Measurements from ENCODE around the gene MGLL. TPM values are rescaled to one million over a fixed set of nuclear protein-coding genes. Genes with fewer than 3 reads are reported as not detected.

MGLL gene
- total and polyA plus RNA-seq, 9 of the 15 experiments (the other 6 are each of a cell fraction or from before 2014, with no cell fraction given): 0.12 to 0.32 (median 0.18) TPM; not detected in 6

DNA sequence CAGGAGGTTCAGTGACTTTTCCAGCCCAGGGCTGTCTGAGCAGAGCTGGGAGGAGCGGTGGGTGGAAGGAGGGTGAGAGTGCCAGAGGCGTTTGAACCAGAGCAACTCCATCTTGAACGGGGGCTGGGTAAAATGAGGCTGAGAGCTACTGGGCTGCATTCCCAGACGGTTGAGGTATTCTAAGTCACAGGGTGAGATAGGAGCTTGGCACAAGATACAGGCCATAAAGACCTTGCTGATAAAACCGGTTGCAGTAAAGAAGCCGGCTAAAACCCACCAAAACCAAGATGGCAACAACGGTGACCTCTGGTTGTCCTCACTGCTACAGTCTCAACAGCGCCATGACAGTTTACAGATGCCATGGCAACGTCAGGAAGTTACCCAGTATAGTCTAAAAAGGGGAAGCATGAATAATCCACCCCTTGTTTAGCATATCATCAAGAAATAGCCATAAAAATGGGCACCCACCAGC lies 89.4 kb downstream of the MGLL start (continued):
- TF ChIP-seq, protein P1, sequence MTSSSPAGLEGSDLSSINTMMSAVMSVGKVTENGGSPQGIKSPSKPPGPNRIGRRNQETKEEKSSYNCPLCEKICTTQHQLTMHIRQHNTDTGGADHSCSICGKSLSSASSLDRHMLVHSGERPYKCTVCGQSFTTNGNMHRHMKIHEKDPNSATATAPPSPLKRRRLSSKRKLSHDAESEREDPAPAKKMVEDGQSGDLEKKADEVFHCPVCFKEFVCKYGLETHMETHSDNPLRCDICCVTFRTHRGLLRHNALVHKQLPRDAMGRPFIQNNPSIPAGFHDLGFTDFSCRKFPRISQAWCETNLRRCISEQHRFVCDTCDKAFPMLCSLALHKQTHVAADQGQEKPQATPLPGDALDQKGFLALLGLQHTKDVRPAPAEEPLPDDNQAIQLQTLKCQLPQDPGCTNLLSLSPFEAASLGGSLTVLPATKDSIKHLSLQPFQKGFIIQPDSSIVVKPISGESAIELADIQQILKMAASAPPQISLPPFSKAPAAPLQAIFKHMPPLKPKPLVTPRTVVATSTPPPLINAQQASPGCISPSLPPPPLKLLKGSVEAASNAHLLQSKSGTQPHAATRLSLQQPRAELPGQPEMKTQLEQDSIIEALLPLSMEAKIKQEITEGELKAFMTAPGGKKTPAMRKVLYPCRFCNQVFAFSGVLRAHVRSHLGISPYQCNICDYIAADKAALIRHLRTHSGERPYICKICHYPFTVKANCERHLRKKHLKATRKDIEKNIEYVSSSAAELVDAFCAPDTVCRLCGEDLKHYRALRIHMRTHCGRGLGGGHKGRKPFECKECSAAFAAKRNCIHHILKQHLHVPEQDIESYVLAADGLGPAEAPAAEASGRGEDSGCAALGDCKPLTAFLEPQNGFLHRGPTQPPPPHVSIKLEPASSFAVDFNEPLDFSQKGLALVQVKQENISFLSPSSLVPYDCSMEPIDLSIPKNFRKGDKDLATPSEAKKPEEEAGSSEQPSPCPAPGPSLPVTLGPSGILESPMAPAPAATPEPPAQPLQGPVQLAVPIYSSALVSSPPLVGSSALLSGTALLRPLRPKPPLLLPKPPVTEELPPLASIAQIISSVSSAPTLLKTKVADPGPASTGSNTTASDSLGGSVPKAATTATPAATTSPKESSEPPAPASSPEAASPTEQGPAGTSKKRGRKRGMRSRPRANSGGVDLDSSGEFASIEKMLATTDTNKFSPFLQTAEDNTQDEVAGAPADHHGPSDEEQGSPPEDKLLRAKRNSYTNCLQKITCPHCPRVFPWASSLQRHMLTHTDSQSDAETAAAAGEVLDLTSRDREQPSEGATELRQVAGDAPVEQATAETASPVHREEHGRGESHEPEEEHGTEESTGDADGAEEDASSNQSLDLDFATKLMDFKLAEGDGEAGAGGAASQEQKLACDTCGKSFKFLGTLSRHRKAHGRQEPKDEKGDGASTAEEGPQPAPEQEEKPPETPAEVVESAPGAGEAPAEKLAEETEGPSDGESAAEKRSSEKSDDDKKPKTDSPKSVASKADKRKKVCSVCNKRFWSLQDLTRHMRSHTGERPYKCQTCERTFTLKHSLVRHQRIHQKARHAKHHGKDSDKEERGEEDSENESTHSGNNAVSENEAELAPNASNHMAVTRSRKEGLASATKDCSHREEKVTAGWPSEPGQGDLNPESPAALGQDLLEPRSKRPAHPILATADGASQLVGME (CRISPR knock-in tag; IDR thresholded peaks at IDR 0.05): peak; percentile 58; the same call in 1 of the 2 replicates
- peak; percentile 97 for TF ChIP-seq ZNF584 (CRISPR knock-in tag; IDR thresholded peaks at IDR 0.05; ENCODE audit: low read depth)
- TF ChIP-seq ZNF175 (CRISPR knock-in tag; IDR thresholded peaks at IDR 0.05; ENCODE audit: low read depth): peak; percentile 97
- TF ChIP-seq, protein P2, sequence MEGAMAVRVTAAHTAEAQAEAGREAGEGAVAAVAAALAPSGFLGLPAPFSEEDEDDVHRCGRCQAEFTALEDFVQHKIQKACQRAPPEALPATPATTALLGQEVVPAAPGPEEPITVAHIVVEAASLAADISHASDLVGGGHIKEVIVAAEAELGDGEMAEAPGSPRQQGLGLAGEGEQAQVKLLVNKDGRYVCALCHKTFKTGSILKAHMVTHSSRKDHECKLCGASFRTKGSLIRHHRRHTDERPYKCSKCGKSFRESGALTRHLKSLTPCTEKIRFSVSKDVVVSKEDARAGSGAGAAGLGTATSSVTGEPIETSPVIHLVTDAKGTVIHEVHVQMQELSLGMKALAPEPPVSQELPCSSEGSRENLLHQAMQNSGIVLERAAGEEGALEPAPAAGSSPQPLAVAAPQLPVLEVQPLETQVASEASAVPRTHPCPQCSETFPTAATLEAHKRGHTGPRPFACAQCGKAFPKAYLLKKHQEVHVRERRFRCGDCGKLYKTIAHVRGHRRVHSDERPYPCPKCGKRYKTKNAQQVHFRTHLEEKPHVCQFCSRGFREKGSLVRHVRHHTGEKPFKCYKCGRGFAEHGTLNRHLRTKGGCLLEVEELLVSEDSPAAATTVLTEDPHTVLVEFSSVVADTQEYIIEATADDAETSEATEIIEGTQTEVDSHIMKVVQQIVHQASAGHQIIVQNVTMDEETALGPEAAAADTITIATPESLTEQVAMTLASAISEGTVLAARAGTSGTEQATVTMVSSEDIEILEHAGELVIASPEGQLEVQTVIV (CRISPR knock-in tag; IDR thresholded peaks at IDR 0.05; ENCODE audit: borderline replicate concordance): peak; percentile 23; the same call in 1 of the 2 replicates
- TF ChIP-seq, protein P3, sequence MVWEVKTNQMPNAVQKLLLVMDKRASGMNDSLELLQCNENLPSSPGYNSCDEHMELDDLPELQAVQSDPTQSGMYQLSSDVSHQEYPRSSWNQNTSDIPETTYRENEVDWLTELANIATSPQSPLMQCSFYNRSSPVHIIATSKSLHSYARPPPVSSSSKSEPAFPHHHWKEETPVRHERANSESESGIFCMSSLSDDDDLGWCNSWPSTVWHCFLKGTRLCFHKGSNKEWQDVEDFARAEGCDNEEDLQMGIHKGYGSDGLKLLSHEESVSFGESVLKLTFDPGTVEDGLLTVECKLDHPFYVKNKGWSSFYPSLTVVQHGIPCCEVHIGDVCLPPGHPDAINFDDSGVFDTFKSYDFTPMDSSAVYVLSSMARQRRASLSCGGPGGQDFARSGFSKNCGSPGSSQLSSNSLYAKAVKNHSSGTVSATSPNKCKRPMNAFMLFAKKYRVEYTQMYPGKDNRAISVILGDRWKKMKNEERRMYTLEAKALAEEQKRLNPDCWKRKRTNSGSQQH (CRISPR knock-in tag; IDR thresholded peaks at IDR 0.05): peak; percentile 59; the same call in 1 of the 2 replicates
- TF ChIP-seq ZBTB17 (CRISPR knock-in tag; IDR thresholded peaks at IDR 0.05): peak; percentile 76
- TF ChIP-seq TCFL5 (CRISPR knock-in tag; conservative IDR thresholded peaks at IDR 0.05): 0 out of 2 replicates have a peak, but pooled peaks have one; percentile 12
- TF ChIP-seq ZNF277 (CRISPR knock-in tag; IDR thresholded peaks at IDR 0.05; ENCODE audit: borderline replicate concordance): no peak
- TF ChIP-seq MYC (IDR thresholded peaks at IDR 0.05; ENCODE audit: low read depth, low read length): no peak
- peak; percentile 65; the same call in 1 of the 2 replicates for TF ChIP-seq MYC (CRISPR knock-in tag; IDR thresholded peaks at IDR 0.05; ENCODE audit: borderline replicate concordance, low read depth)
- no peak for TF ChIP-seq ZBTB1 (CRISPR knock-in tag; IDR thresholded peaks at IDR 0.05; ENCODE audit: borderline replicate concordance, low read depth)
- TF ChIP-seq MECOM (CRISPR knock-in tag; IDR thresholded peaks at IDR 0.05): peak; percentile 79
- TF ChIP-seq ATF1 (CRISPR knock-in tag; IDR thresholded peaks at IDR 0.05): no peak
- peak; percentile 16; the same call in 1 of the 2 replicates for TF ChIP-seq ATF1 (tag; IDR thresholded peaks at IDR 0.05)
- TF ChIP-seq ZNF165 (CRISPR knock-in tag; IDR thresholded peaks at IDR 0.05; ENCODE audit: borderline replicate concordance): 0 out of 2 replicates have a peak, but pooled peaks have one; percentile 18
- peak; percentile 87 for TF ChIP-seq ESRRA (IDR thresholded peaks at IDR 0.05; ENCODE audit: borderline replicate concordance, low read depth)
